HEK293T (cell line): ENCODE results near the gene SPTBN5.

Experiments
- CTCF ChIA-PET: fragments of 350-600 bp; formaldehyde crosslinking; extraction: SDS; loops from one replicate; lab custom pipeline; 2021; ENCODE audit warnings: antibody characterized with exemption, inconsistent platforms; lab: Yijun Ruan, JAX
- POLR2A ChIA-PET: fragments of 350-600 bp; formaldehyde crosslinking; extraction: SDS; loops from one replicate; lab custom pipeline; 2020; ENCODE audit warnings: antibody characterized with exemption, inconsistent platforms; lab: Yijun Ruan, JAX
- DNase-seq: peaks from one replicate; pipeline ENCODE4 v3.0.0; 2012; ENCODE audit warnings: mixed read lengths; ENCODE audit errors: extremely low spot score
- ARNT ChIP-seq: fragments of 450-650 bp; IDR thresholded peaks from 2 replicates; pipeline ENCODE4 v1.6.1; 2017; ENCODE audit warnings: mild to moderate bottlenecking
- BHLHE40 ChIP-seq: fragments of 450-650 bp; IDR thresholded peaks from 2 replicates; pipeline ENCODE4 v1.6.1; 2016; ENCODE audit warnings: mild to moderate bottlenecking, moderate library complexity, borderline replicate concordance
- CTBP1 ChIP-seq: fragments of 450-650 bp; IDR thresholded peaks from 2 replicates; pipeline ENCODE4 v1.6.1; 2016; ENCODE audit warnings: borderline replicate concordance
- ELF4 ChIP-seq: fragments of 450-650 bp; IDR thresholded peaks from 2 replicates; pipeline ENCODE4 v1.6.1; 2017; ENCODE audit warnings: antibody characterized with exemption
- FOXA1 ChIP-seq: fragments of 450-650 bp; IDR thresholded peaks from 2 replicates; pipeline ENCODE4 v1.6.1; 2016; ENCODE audit warnings: mild to moderate bottlenecking
- FOXK2 ChIP-seq: fragments of 450-650 bp; IDR thresholded peaks from 2 replicates; pipeline ENCODE4 v1.6.1; 2016; ENCODE audit warnings: mild to moderate bottlenecking
- FOXM1 ChIP-seq: fragments of 450-650 bp; IDR thresholded peaks from 2 replicates; pipeline ENCODE4 v1.6.1; 2017; ENCODE audit warnings: mild to moderate bottlenecking, borderline replicate concordance
- HDGF ChIP-seq: fragments of 450-650 bp; IDR thresholded peaks from 2 replicates; pipeline ENCODE4 v1.6.1; 2017; ENCODE audit warnings: antibody characterized with exemption, borderline replicate concordance
- L3MBTL2 ChIP-seq: fragments of 450-650 bp; conservative IDR thresholded peaks from 2 replicates; pipeline ENCODE4 v1.6.1; 2016; ENCODE audit warnings: mild to moderate bottlenecking
- LEF1 ChIP-seq: fragments of 450-650 bp; IDR thresholded peaks from 2 replicates; pipeline ENCODE4 v1.6.1; 2017; ENCODE audit warnings: mild to moderate bottlenecking, borderline replicate concordance
- NFRKB ChIP-seq: fragments of 450-650 bp; IDR thresholded peaks from 2 replicates; pipeline ENCODE4 v1.6.1; 2016; ENCODE audit warnings: mild to moderate bottlenecking, moderate library complexity
- SP1 ChIP-seq: fragments of 450-650 bp; IDR thresholded peaks from 2 replicates; pipeline ENCODE4 v1.6.1; 2017
- SUZ12 ChIP-seq: fragments of 450-650 bp; IDR thresholded peaks from 2 replicates; pipeline ENCODE4 v1.6.1; 2016; ENCODE audit warnings: mild to moderate bottlenecking
- TARDBP ChIP-seq: fragments of 450-650 bp; IDR thresholded peaks from 2 replicates; pipeline ENCODE4 v1.6.1; 2016
- ZNF384 ChIP-seq: fragments of 450-650 bp; IDR thresholded peaks from 2 replicates; pipeline ENCODE4 v1.6.1; 2016
- TF ChIP-seq, protein P1 (sequence below): fragments of 450-650 bp; IDR thresholded peaks from 2 replicates; pipeline ENCODE4 v1.6.1; 2016

SPTBN5 gene

DNA sequence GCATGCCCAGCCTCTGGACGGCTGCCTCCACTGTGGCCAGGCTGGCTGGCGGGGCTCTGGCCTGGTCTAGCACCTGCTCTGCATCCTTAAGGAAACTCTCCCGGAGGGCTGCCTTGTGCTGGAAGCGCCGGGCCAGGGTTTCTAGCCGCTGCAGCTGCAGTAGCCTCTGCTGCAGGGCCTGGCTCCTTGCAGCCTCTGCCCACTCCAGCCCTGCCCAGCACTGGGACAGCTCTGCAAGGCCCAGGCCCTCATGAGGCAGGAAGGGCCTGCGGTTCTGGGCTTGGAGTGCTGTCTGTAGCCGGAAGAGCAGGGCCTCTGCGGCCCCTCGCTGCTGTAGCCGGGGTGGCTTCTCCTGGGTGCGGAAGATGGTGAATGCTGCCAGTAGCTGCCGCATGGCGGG lies 8.0 kb downstream of the SPTBN5 start:
- DNase-seq = no peak
- ChIA-PET POLR2A (no interaction called here), CTCF (no interaction called here)
- TF ChIP-seq L3MBTL2 (no peak), SP1 (no peak), TARDBP (no peak), ARNT (no peak), FOXK2 (no peak), HDGF (no peak), ZNF384 (no peak), ELF4 (no peak), CTBP1 (no peak)
- TF ChIP-seq, protein P1, sequence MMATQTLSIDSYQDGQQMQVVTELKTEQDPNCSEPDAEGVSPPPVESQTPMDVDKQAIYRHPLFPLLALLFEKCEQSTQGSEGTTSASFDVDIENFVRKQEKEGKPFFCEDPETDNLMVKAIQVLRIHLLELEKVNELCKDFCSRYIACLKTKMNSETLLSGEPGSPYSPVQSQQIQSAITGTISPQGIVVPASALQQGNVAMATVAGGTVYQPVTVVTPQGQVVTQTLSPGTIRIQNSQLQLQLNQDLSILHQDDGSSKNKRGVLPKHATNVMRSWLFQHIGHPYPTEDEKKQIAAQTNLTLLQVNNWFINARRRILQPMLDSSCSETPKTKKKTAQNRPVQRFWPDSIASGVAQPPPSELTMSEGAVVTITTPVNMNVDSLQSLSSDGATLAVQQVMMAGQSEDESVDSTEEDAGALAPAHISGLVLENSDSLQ = no peak

DNA sequence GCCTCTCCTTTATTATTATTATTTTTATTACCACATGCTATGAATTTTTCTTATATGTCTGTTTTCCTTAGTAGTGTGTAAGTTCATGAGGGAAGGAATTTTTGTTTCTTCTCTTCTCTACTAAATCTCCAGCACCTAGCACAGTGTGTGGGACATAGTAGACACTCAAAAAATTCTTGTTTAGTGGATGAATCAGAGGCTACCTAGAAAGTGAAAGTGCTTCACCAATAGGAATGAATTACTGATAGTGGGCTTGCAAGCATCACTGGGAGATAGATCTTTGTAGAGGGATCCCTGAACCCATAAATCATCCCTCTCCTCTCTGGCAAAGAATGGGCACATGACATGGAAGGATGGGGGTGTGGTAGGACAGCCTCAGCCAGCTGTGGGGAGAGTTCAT lies 8.5 kb downstream of the SPTBN5 start:
- POLR2A ChIA-PET = no interaction called here
- CTCF ChIA-PET = no interaction called here
- no peak for DNase-seq
- no peak for TF ChIP-seq LEF1
- no peak for TF ChIP-seq HDGF
- no peak for TF ChIP-seq CTBP1
- TF ChIP-seq BHLHE40 = no peak
- no peak for TF ChIP-seq ELF4
- TF ChIP-seq NFRKB = no peak
- TF ChIP-seq FOXA1 = no peak
- TF ChIP-seq SP1 = no peak
- no peak for TF ChIP-seq ARNT
- TF ChIP-seq, protein P1 = no peak
- TF ChIP-seq L3MBTL2 = no peak
- TF ChIP-seq TARDBP = no peak
- no peak for TF ChIP-seq FOXK2
- TF ChIP-seq SUZ12 = no peak
- no peak for TF ChIP-seq FOXM1
- TF ChIP-seq ZNF384 = no peak

DNA sequence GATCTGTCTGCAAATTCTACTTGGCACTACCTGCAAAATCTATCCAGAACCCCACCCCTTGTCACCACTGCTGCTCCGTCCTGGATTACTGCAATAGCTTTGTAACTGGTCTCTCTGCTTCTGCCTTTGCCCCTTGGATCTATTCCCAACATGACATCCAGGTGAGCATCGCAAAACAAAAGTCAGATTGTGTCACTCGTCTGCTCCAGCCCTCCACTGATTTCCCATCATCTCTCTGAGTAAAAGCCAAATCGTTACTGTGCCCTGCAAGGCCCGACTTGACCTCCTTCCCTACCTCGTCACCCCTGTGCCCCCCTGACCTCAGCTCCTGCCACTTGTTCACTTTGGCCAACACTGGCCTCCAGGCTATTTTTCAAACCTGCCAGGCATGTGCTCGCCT lies 9.4 kb downstream of the SPTBN5 start:
- no peak for DNase-seq
- CTCF ChIA-PET = no interaction called here
- TF ChIP-seq HDGF = no peak
- no peak for TF ChIP-seq ELF4
- TF ChIP-seq FOXK2 = no peak
- no peak for TF ChIP-seq BHLHE40
- TF ChIP-seq FOXA1 = no peak
- no peak for TF ChIP-seq ZNF384
- TF ChIP-seq SP1 = no peak
- no peak for TF ChIP-seq ARNT
- TF ChIP-seq FOXM1 = no peak
- no peak for TF ChIP-seq CTBP1
- no peak for TF ChIP-seq NFRKB
- no peak for TF ChIP-seq LEF1
- TF ChIP-seq L3MBTL2 = no peak
- no peak for TF ChIP-seq SUZ12
- TF ChIP-seq, protein P1 = no peak
- no peak for TF ChIP-seq TARDBP
- POLR2A ChIA-PET = no interaction called here

DNA sequence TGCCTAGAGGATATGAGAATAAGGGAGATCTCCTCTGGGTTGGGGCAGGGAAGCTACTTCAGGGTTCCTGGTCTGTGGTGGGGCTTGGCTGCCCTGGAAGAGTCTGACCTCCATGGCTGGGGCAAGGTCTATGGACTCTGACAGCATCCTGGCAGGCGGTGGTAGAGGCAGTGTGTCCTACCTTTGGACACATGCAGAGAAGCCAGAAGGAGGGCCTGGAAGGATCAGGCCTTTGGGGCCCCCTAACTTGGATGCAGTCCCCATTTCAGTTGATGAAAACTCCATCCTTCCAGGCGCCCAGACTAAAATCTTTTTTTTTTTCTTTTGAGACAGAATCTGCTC lies 10.4 kb downstream of the SPTBN5 start:
- POLR2A ChIA-PET = no interaction called here
- TF ChIP-seq FOXK2 (no peak), NFRKB (no peak), CTBP1 (no peak), FOXA1 (no peak), L3MBTL2 (no peak), ZNF384 (no peak), LEF1 (no peak), ARNT (no peak), ELF4 (no peak), SUZ12 (no peak), BHLHE40 (no peak), HDGF (no peak), FOXM1 (no peak), SP1 (no peak), TARDBP (no peak)
- TF ChIP-seq, protein P1 = no peak
- CTCF ChIA-PET = no interaction called here

DNA sequence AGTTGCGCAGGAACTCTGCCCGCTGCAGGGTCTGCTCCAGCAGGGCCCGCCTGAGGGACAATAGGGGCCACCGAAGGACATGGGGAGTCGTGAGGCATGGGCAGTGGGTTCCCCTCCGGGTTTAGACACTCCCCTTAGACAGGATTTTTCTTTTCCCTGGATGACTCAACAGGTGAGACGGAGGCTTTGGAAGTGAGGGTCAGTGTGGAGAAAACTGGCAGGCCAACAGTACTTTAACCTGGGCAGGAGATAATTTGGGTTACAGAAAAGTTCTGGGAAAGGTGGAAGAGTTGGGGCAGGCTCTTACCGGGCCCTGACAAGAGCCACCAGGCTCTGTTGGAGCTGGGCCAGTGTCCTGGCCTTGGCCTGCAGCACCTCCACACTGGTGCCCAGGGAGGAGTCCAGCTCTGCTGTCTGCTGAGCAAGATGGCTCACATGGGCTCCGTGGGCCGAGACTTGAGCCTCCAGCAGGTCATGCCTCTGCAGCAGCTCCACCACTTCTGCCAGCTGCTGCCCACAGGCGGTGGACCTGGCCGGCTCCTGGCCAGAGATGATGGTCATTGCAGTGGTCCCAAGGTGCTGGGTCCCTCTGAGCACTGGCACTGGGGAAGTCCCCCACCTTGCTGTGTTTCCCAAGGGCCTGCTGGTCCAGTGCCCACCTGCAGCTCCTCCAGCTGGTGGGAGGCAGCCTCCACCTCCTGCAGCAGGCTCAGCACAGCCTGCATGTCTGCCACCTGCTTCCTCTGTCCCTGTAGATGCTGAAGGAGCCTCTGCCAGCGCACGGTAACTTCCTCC lies 11.0 kb downstream of the SPTBN5 start:
- CTCF ChIA-PET = no interaction called here
- POLR2A ChIA-PET = no interaction called here
- no peak for DNase-seq
- TF ChIP-seq SUZ12 (no peak), LEF1 (no peak), FOXK2 (no peak), ARNT (no peak), FOXA1 (no peak), CTBP1 (no peak), ZNF384 (no peak), BHLHE40 (no peak), TARDBP (no peak)

More for the DNA sequence above, 10.4 kb downstream of the SPTBN5 start:
- DNase-seq = no peak
